IMR-90 (cell line): ENCODE measurements around the gene OR51B4.

ENCODE experiments used
- CEBPB ChIP-seq: IDR thresholded peaks from 2 replicates; pipeline ENCODE4 v1.6.1; 2012; ENCODE audit warnings: low read depth, low read length, improper control_type of control experiment
- FOS ChIP-seq: fragments of 150-350 bp; IDR thresholded peaks from 2 replicates; pipeline ENCODE4 v1.6.1; 2016; ENCODE audit warnings: low read depth, low read length
- MXI1 ChIP-seq: IDR thresholded peaks from 2 replicates; pipeline ENCODE4 v1.6.1; 2012; ENCODE audit warnings: low read depth, mild to moderate bottlenecking, low read length, moderate library complexity, borderline replicate concordance
- NFE2L2 ChIP-seq: fragments of 150-350 bp; IDR thresholded peaks from 2 replicates; pipeline ENCODE4 v1.6.1; 2016; ENCODE audit warnings: low read depth, mild to moderate bottlenecking, low read length
- POLR2A ChIP-seq: IDR thresholded peaks from 2 replicates; pipeline ENCODE4 v1.6.1; 2012; ENCODE audit warnings: mild to moderate bottlenecking, low read depth, low read length
- RAD21 ChIP-seq: IDR thresholded peaks from 2 replicates; pipeline ENCODE4 v1.6.1; 2012; ENCODE audit warnings: low read length, improper control_type of control experiment
- RCOR1 ChIP-seq: IDR thresholded peaks from 2 replicates; pipeline ENCODE4 v1.6.1; 2012; ENCODE audit warnings: mild to moderate bottlenecking, low read length, improper control_type of control experiment; ENCODE audit not compliant: insufficient replicate concordance
- TF ChIP-seq, protein P1 (sequence below): conservative IDR thresholded peaks from 2 replicates; pipeline ENCODE4 v1.5.1; 2012; ENCODE audit warnings: mild to moderate bottlenecking, low read depth, low read length, improper control_type of control experiment
- TF ChIP-seq, protein P2 (sequence below): fragments of 150-350 bp; IDR thresholded peaks from 2 replicates; pipeline ENCODE4 v1.6.1; 2017; ENCODE audit warnings: mild to moderate bottlenecking, antibody characterized with exemption, low read length, low read depth

DNA sequence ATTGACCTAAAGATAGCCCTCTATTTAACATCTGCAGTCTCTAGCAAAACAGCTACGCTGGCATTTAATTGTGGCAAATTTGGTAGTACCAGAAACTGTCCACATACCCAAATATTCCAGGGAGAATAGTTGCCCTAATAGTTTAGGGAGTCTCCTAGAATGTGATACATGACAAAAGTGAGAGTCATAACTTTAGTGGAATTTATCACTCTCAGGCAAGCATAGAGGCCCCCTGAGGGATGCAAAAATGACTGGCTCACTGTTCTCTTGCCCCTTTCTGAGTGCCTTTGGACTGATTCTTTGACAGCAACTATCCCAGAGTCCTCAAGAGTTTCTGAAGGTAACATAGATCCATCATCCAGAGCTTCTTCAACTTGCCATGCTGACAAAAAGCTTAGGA, 2.3 kb upstream of the OR51B4 start:
- TF ChIP-seq RAD21 = no peak
- TF ChIP-seq, protein P1, sequence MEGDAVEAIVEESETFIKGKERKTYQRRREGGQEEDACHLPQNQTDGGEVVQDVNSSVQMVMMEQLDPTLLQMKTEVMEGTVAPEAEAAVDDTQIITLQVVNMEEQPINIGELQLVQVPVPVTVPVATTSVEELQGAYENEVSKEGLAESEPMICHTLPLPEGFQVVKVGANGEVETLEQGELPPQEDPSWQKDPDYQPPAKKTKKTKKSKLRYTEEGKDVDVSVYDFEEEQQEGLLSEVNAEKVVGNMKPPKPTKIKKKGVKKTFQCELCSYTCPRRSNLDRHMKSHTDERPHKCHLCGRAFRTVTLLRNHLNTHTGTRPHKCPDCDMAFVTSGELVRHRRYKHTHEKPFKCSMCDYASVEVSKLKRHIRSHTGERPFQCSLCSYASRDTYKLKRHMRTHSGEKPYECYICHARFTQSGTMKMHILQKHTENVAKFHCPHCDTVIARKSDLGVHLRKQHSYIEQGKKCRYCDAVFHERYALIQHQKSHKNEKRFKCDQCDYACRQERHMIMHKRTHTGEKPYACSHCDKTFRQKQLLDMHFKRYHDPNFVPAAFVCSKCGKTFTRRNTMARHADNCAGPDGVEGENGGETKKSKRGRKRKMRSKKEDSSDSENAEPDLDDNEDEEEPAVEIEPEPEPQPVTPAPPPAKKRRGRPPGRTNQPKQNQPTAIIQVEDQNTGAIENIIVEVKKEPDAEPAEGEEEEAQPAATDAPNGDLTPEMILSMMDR = no peak
- TF ChIP-seq CEBPB = no peak
- TF ChIP-seq, protein P2, sequence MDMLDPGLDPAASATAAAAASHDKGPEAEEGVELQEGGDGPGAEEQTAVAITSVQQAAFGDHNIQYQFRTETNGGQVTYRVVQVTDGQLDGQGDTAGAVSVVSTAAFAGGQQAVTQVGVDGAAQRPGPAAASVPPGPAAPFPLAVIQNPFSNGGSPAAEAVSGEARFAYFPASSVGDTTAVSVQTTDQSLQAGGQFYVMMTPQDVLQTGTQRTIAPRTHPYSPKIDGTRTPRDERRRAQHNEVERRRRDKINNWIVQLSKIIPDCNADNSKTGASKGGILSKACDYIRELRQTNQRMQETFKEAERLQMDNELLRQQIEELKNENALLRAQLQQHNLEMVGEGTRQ = no peak
- TF ChIP-seq MXI1 = no peak
- TF ChIP-seq RCOR1 = no peak
- no peak for TF ChIP-seq FOS
- no peak for TF ChIP-seq NFE2L2
- no peak for TF ChIP-seq POLR2A
